ENCODE results near the gene NLGN1.

The NLGN1 gene

GRCh38 chr3:173796890-173797289, 399.3 kb downstream of the NLGN1 start:
- no peak overlapping the region for H3K27ac Mint-ChIP-seq
- no peaks in the 10 kb centered on the region for H3K4me1 Mint-ChIP-seq (ENCODE audit: low read depth in 2 of 2)
- ATAC-seq (replicated peaks) (no peak), DNase-seq (no peak)
- H3K27me3 Mint-ChIP-seq = no peaks in the 10 kb centered on the region
- no peaks in the 10 kb centered on the region for H3K36me3 Mint-ChIP-seq (ENCODE audit: insufficient read depth)
- no peak overlapping the region for H3K4me3 Mint-ChIP-seq
- peaks cover 5 to 15% of the 10 kb centered on the region in 2 donors for H3K9me3 Mint-ChIP-seq

- H3K4me3 Mint-ChIP-seq = no peak overlapping the region
- no peaks in the 10 kb centered on the region for H3K27me3 Mint-ChIP-seq
- ATAC-seq (replicated peaks) (no peak), DNase-seq (no peak)
- H3K27ac Mint-ChIP-seq = no peak overlapping the region
- H3K9me3 Mint-ChIP-seq = peaks cover 0 to 2% of the 10 kb centered on the region in 2 donors
- no peaks in the 10 kb centered on the region for H3K4me1 Mint-ChIP-seq (ENCODE audit: low read depth in 2 of 2)
- no peaks in the 10 kb centered on the region for H3K36me3 Mint-ChIP-seq (ENCODE audit: insufficient read depth)
Measured at GRCh38 chr3:173799060-173799816, 401.7 kb downstream of the NLGN1 start.

- Mint-ChIP-seq H3K27ac (no peak overlapping the region), H3K27me3 (no peaks in the 10 kb centered on the region), H3K9me3 (peaks cover 0 to 2% of the 10 kb centered on the region in 2 donors), H3K36me3 (ENCODE audit: insufficient read depth) (no peaks in the 10 kb centered on the region), H3K4me1 (ENCODE audit: low read depth in 2 of 2) (no peaks in the 10 kb centered on the region), H3K4me3 (no peak overlapping the region)
- DNase-seq (no peak), ATAC-seq (replicated peaks) (no peak)
Measured at GRCh38 chr3:173800154-173800553, 402.6 kb downstream of the NLGN1 start.

GRCh38 chr3:173814809-173815208, 417.3 kb downstream of the NLGN1 start:
- H3K27me3 Mint-ChIP-seq = no peaks in the 10 kb centered on the region

GRCh38 chr3:173819368-173819767, 421.8 kb downstream of the NLGN1 start:
- Mint-ChIP-seq H3K27ac (no peak overlapping the region), H3K9me3 (peaks cover 12 to 16% of the 10 kb centered on the region in 2 donors), H3K36me3 (ENCODE audit: insufficient read depth) (no peaks in the 10 kb centered on the region), H3K27me3 (no peaks in the 10 kb centered on the region), H3K4me3 (no peak overlapping the region), H3K4me1 (ENCODE audit: low read depth in 2 of 2) (no peaks in the 10 kb centered on the region)
- no peak for DNase-seq
- ATAC-seq (replicated peaks) = no peak

More at GRCh38 chr3:173814809-173815208, 417.3 kb downstream of the NLGN1 start:
- Mint-ChIP-seq H3K4me1 (ENCODE audit: low read depth in 2 of 2) (no peaks in the 10 kb centered on the region), H3K4me3 (no peak overlapping the region), H3K27ac (no peak overlapping the region), H3K9me3 (peaks cover 14 to 15% of the 10 kb centered on the region in 2 donors), H3K36me3 (ENCODE audit: insufficient read depth) (no peaks in the 10 kb centered on the region)
- DNase-seq (no peak), ATAC-seq (replicated peaks) (no peak)

- Mint-ChIP-seq H3K27ac (no peak overlapping the region), H3K27me3 (no peaks in the 10 kb centered on the region), H3K9me3 (peaks cover 19 to 23% of the 10 kb centered on the region in 2 donors), H3K4me3 (no peak overlapping the region), H3K36me3 (ENCODE audit: insufficient read depth) (no peaks in the 10 kb centered on the region), H3K4me1 (ENCODE audit: low read depth in 2 of 2) (no peaks in the 10 kb centered on the region)
- DNase-seq (no peak), ATAC-seq (replicated peaks) (no peak)
Measured at GRCh38 chr3:173823911-173824460, 426.4 kb downstream of the NLGN1 start.

- DNase-seq = no peak
- Mint-ChIP-seq H3K4me3 (no peak overlapping the region), H3K9me3 (peaks cover 15 to 16% of the 10 kb centered on the region in 2 donors), H3K4me1 (ENCODE audit: low read depth in 2 of 2) (no peaks in the 10 kb centered on the region), H3K36me3 (ENCODE audit: insufficient read depth) (no peaks in the 10 kb centered on the region), H3K27ac (no peak overlapping the region), H3K27me3 (no peaks in the 10 kb centered on the region)
- no peak for ATAC-seq (replicated peaks)
Measured at GRCh38 chr3:173825730-173826129, 428.2 kb downstream of the NLGN1 start.

GRCh38 chr3:173826416-173826815, 428.9 kb downstream of the NLGN1 start:
- no peak overlapping the region for H3K4me3 Mint-ChIP-seq
- no peak overlapping the region for H3K27ac Mint-ChIP-seq
- no peaks in the 10 kb centered on the region for H3K4me1 Mint-ChIP-seq (ENCODE audit: low read depth in 2 of 2)
- no peak for ATAC-seq (replicated peaks)
- H3K9me3 Mint-ChIP-seq = peaks cover 15 to 16% of the 10 kb centered on the region in 2 donors
- no peaks in the 10 kb centered on the region for H3K36me3 Mint-ChIP-seq (ENCODE audit: insufficient read depth)
- DNase-seq = no peak
- H3K27me3 Mint-ChIP-seq = no peaks in the 10 kb centered on the region

- H3K9me3 Mint-ChIP-seq = peaks cover 15 to 16% of the 10 kb centered on the region in 2 donors
- ATAC-seq (replicated peaks) = no peak
- H3K27ac Mint-ChIP-seq = no peak overlapping the region
- DNase-seq = no peak
- no peaks in the 10 kb centered on the region for H3K36me3 Mint-ChIP-seq (ENCODE audit: insufficient read depth)
- no peak overlapping the region for H3K4me3 Mint-ChIP-seq
- H3K27me3 Mint-ChIP-seq = no peaks in the 10 kb centered on the region
- no peaks in the 10 kb centered on the region for H3K4me1 Mint-ChIP-seq (ENCODE audit: low read depth in 2 of 2)
Measured at GRCh38 chr3:173826901-173827609, 429.5 kb downstream of the NLGN1 start.

GRCh38 chr3:173838644-173839043, 441.1 kb downstream of the NLGN1 start:
- H3K27me3 Mint-ChIP-seq = no peaks in the 10 kb centered on the region
- ATAC-seq (replicated peaks) (no peak), DNase-seq (no peak)
- H3K27ac Mint-ChIP-seq = no peak overlapping the region
- H3K4me3 Mint-ChIP-seq = no peak overlapping the region
- H3K36me3 Mint-ChIP-seq (ENCODE audit: insufficient read depth) = no peaks in the 10 kb centered on the region
- no peaks in the 10 kb centered on the region for H3K4me1 Mint-ChIP-seq (ENCODE audit: low read depth in 2 of 2)
- H3K9me3 Mint-ChIP-seq = peaks cover 5 to 7% of the 10 kb centered on the region in 2 donors

- Mint-ChIP-seq H3K27me3 (no peaks in the 10 kb centered on the region), H3K36me3 (ENCODE audit: insufficient read depth) (no peaks in the 10 kb centered on the region), H3K4me3 (no peak overlapping the region), H3K4me1 (ENCODE audit: low read depth in 2 of 2) (no peaks in the 10 kb centered on the region), H3K27ac (no peak overlapping the region), H3K9me3 (peaks cover 5 to 7% of the 10 kb centered on the region in 2 donors)
- DNase-seq (no peak), ATAC-seq (replicated peaks) (no peak)
Measured at GRCh38 chr3:173839859-173840258, 442.3 kb downstream of the NLGN1 start.

GRCh38 chr3:173841334-173841733, 443.8 kb downstream of the NLGN1 start:
- no peak overlapping the region for H3K27ac Mint-ChIP-seq
- H3K9me3 Mint-ChIP-seq = peaks cover 7 to 9% of the 10 kb centered on the region in 2 donors
- no peak overlapping the region for H3K4me3 Mint-ChIP-seq
- DNase-seq (no peak), ATAC-seq (replicated peaks) (no peak)
- no peaks in the 10 kb centered on the region for H3K27me3 Mint-ChIP-seq
- H3K36me3 Mint-ChIP-seq (ENCODE audit: insufficient read depth) = no peaks in the 10 kb centered on the region
- no peaks in the 10 kb centered on the region for H3K4me1 Mint-ChIP-seq (ENCODE audit: low read depth in 2 of 2)

- ATAC-seq (replicated peaks) = no peak
Measured at GRCh38 chr3:173843060-173843459, 445.5 kb downstream of the NLGN1 start.

GRCh38 chr3:173846584-173846983, 449.0 kb downstream of the NLGN1 start:
- Mint-ChIP-seq H3K27me3 (no peaks in the 10 kb centered on the region), H3K4me3 (no peak overlapping the region), H3K4me1 (ENCODE audit: low read depth in 2 of 2) (no peaks in the 10 kb centered on the region), H3K9me3 (peaks cover 0 to 6% of the 10 kb centered on the region in 2 donors), H3K36me3 (ENCODE audit: insufficient read depth) (no peaks in the 10 kb centered on the region), H3K27ac (no peak overlapping the region)
- DNase-seq = no peak
- ATAC-seq (replicated peaks) = no peak

More at GRCh38 chr3:173843060-173843459, 445.5 kb downstream of the NLGN1 start:
- Mint-ChIP-seq H3K27me3 (no peaks in the 10 kb centered on the region), H3K4me1 (ENCODE audit: low read depth in 2 of 2) (no peaks in the 10 kb centered on the region), H3K4me3 (no peak overlapping the region), H3K27ac (no peak overlapping the region), H3K36me3 (ENCODE audit: insufficient read depth) (no peaks in the 10 kb centered on the region), H3K9me3 (peaks cover 4 to 6% of the 10 kb centered on the region in 2 donors)
- DNase-seq = no peak

All from effector memory CD8-positive, alpha-beta T cell (primary cell).